Thyroid gland (tissue), 4 donors: ENCODE results near the gene CSNK1D.

Experiments
- CTCF ChIP-seq, 6 experiments: fragments of 200-600 bp in 3 of 6; fragments of 450-650 bp in 3 of 6; sonication (generic) in 3 of 6; IDR thresholded peaks; one replicate each; pipeline ENCODE4 v1.5.1; 2016 to 2019; ENCODE audit warnings: antibody characterized with exemption in 6 of 6, mild to moderate bottlenecking in 2 of 6, inconsistent platforms in 1 of 6, moderate library complexity in 1 of 6
- POLR2A ChIP-seq, 2 donors: fragments of 450-650 bp; IDR thresholded peaks; one replicate each; pipeline ENCODE4 v1.6.1; 2017; ENCODE audit warnings: antibody characterized with exemption in 2 of 2, mild to moderate bottlenecking in 2 of 2, moderate library complexity in 1 of 2

- TF ChIP-seq CTCF (IDR thresholded peaks at IDR 0.05) (no peak), POLR2A (IDR thresholded peaks at IDR 0.05) (no peak)
Measured at GRCh38 chr17:82241926-82242697, 31.4 kb downstream of the CSNK1D start.
